AG09309 (cell line): ENCODE measurements around the gene NUDCD3.
A peak's percentile ranks its signal among the peaks of the same experiment; 100 is the strongest.

Experiments used
- DNase-seq: peaks from one replicate; pipeline ENCODE4 v3.0.0-alpha.2; 2010; ENCODE audit warnings: low read depth
- H3K4me3 ChIP-seq: 2 replicates; pipeline ENCODE4 v1.5.1; 2011; ENCODE audit warnings: mild to moderate bottlenecking, low read depth, low read length, moderate library complexity; ENCODE audit not compliant: control insufficient read depth
- CTCF ChIP-seq: IDR thresholded peaks from 2 replicates; pipeline ENCODE4 v1.5.1; 2011; ENCODE audit warnings: mild to moderate bottlenecking, low read depth, low read length, inconsistent platforms; ENCODE audit not compliant: insufficient read depth, control insufficient read depth; ENCODE audit errors: missing control alignments

The NUDCD3 gene

GRCh38 chr7:44466300-44467216 lies 23.9 kb downstream of the NUDCD3 start:
- no peak for TF ChIP-seq CTCF
- no peak for DNase-seq
- H3K4me3 ChIP-seq: no peak overlapping the region

- H3K4me3 ChIP-seq: no peak overlapping the region
- TF ChIP-seq CTCF: no peak
- no peak for DNase-seq
Observed at GRCh38 chr7:44465490-44465889, 25.0 kb downstream of the NUDCD3 start.

- TF ChIP-seq CTCF: peak; percentile 36
- H3K4me3 ChIP-seq: no peak overlapping the region
- DNase-seq: no peak
Observed at GRCh38 chr7:44463169-44463808, 27.2 kb downstream of the NUDCD3 start.

GRCh38 chr7:44461387-44461786 lies 29.1 kb downstream of the NUDCD3 start:
- no peak overlapping the region for H3K4me3 ChIP-seq
- TF ChIP-seq CTCF: no peak
- DNase-seq: no peak

- no peak for DNase-seq
- H3K4me3 ChIP-seq: no peak overlapping the region
- no peak for TF ChIP-seq CTCF
Observed at GRCh38 chr7:44460325-44460724, 30.1 kb downstream of the NUDCD3 start.

- no peak overlapping the region for H3K4me3 ChIP-seq
- DNase-seq: no peak
- TF ChIP-seq CTCF: no peak
Observed at GRCh38 chr7:44455155-44455554, 35.3 kb downstream of the NUDCD3 start.
